Measurements from ENCODE around the gene SH3BP2. TPM values are rescaled to one million over a fixed set of nuclear protein-coding genes. Genes with fewer than 3 reads are reported as not detected.

The SH3BP2 gene
- polyA plus RNA-seq, 1 donor from 2014 or later: 22.7 TPM

DNA sequence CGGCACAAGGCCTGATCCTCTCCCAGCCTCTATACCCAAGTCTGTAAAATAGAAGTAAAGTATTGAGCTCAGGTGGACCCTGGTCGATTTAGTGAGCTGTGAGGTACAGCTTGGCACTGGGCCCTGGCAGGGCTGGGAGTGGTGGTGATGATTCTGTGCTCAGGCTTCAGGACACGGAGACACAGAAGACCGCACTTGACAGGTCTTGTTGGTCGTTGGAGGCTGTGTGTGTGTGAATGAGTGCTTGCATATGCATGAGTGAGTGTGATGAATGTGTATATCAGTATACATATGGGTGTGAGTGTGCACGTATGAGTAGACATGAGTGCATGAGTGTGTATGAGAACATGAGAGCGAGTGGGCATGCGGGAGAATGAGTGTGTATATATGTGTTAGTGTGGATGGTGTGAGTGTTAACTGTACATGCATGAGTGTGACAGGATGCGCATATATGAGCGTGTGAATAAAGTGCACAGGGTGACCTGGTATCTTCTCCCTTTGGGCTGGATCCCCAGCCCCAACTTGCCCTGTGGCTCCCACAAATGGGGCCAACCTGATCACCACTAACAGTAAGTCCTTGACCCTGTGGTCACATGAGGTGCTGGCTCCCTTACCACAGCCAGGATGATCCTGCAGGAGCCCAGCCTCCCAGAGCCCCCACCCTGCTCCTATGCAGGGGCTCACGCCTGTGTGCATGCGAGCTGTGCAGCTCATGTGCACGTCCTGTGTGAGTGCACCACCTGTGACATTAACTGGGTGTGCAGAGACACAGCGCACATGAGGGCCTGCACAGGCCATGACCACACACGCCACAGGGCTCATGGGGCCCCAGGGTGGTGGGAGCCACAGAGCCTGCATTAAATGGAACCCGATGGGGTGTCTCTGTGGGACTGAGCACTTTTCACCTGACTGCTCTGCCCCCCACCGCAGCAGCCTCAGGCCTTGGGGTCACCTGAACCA lies 20.8 kb downstream of the SH3BP2 start:
- H3K9me3 Mint-ChIP-seq: no peaks in the 10 kb centered on the region
- H3K36me3 Mint-ChIP-seq: no peaks in the 10 kb centered on the region
- H3K27me3 Mint-ChIP-seq: peaks cover 3% of the 10 kb centered on the region
- H3K27ac Mint-ChIP-seq: peak overlapping the region in 2 of 3 donors; percentile 4 to 97
- H3K4me3 Mint-ChIP-seq: peak overlapping the region; percentile 79 to 88 (median 82)
- peaks cover 25 to 52% (median 47%) of the 10 kb centered on the region in 3 donors for H3K4me1 Mint-ChIP-seq

DNA sequence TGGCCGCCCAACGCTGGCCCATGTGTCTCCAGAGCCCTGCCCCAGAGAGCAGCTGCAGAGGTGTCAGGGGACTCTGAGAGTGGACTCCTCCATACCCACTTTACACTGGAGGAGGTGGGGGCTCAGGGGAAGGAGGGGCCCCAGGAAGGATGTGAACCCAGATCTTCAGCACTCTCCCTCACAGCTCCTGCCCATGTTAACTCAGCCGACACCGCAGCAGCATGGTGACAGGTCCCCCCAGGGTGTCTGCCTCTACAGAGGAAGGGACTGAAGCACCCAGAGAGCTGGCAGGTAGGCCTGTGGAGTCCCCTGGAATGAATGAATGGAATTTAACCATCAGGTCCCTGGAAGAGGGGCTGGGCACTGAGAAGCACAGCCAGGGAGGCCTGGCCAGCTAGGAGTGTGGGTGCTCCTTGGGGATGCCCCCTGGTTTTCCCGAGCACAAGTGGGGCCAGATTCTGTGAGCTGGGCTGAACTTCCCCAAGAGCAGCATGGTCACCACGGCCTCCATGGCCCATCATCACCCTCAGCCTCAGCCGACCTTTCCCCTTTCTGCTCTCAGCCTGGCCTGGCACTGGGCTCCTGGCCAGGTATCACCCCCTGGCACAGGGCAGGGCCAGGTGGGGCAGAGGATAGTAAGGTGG lies 21.9 kb downstream of the SH3BP2 start:
- no peak overlapping the region for H3K27ac Mint-ChIP-seq
- no peaks in the 10 kb centered on the region for H3K9me3 Mint-ChIP-seq
- H3K27me3 Mint-ChIP-seq: peaks cover 3% of the 10 kb centered on the region
- H3K4me1 Mint-ChIP-seq: peaks cover 29 to 53% (median 46%) of the 10 kb centered on the region in 3 donors
- no peaks in the 10 kb centered on the region for H3K36me3 Mint-ChIP-seq
- peak overlapping the region in 3 of 4 donors; percentile 60 to 82 (median 81) for H3K4me3 Mint-ChIP-seq

DNA sequence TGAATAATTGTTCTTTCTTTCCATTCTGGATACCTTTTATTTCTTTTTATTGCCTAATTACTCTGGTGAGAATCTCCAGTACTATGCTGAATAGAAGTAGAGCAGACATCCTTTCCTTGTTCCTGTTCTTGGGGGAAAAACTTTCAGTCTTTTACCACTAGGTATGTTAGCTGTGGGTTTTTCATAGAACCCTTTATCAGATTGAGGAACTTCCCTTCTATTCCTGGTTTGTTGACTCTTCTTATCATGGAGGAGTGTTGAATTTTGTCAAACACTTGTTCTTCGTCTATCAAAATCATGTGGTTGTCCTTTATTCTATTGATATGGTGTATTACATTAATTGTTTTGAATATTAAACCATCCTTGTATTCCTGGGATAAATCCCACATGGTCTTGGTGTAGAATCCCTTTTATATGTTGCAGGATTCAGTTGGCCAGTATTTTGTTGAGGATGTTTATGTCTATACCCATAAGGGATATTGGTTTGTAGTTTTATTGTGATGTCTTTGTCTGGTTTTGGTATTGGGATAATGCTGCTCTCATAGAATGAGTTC lies 23.6 kb downstream of the SH3BP2 start:
- peak overlapping the region; percentile 82 to 94 (median 88) for H3K4me3 Mint-ChIP-seq
- no peaks in the 10 kb centered on the region for H3K36me3 Mint-ChIP-seq
- H3K9me3 Mint-ChIP-seq: no peaks in the 10 kb centered on the region
- H3K27ac Mint-ChIP-seq: peak overlapping the region in 2 of 3 donors; percentile 43 to 55
- peaks cover 30 to 46% (median 39%) of the 10 kb centered on the region in 3 donors for H3K4me1 Mint-ChIP-seq
- H3K27me3 Mint-ChIP-seq: peaks cover 3% of the 10 kb centered on the region

DNA sequence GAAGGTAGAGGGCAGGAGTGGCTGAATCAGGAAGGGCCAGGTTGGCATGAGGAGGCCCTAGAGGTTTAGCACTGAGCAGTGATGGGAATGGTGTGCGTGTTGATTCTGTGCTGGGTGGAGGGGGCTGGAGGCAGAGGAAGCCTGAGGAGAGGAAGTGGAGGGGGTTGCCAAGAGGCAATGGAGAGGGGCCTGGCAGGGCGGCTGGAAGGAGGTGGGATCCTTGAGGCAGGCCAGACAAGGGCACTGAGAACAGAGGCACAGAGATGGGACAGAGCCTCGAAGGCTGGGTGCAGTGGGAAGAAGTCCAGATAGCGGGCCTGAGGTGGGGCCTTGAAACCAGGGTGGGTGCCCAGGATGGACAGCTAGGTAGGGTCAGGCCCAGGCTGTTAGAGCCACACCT lies 24.3 kb downstream of the SH3BP2 start:
- Mint-ChIP-seq H3K27me3 (peaks cover 3% of the 10 kb centered on the region), H3K27ac (peak overlapping the region in 2 of 3 donors; percentile 43 to 55), H3K4me1 (peaks cover 24 to 39% (median 32%) of the 10 kb centered on the region in 3 donors), H3K36me3 (no peaks in the 10 kb centered on the region), H3K9me3 (no peaks in the 10 kb centered on the region), H3K4me3 (peak overlapping the region; percentile 82 to 94 (median 88))

DNA sequence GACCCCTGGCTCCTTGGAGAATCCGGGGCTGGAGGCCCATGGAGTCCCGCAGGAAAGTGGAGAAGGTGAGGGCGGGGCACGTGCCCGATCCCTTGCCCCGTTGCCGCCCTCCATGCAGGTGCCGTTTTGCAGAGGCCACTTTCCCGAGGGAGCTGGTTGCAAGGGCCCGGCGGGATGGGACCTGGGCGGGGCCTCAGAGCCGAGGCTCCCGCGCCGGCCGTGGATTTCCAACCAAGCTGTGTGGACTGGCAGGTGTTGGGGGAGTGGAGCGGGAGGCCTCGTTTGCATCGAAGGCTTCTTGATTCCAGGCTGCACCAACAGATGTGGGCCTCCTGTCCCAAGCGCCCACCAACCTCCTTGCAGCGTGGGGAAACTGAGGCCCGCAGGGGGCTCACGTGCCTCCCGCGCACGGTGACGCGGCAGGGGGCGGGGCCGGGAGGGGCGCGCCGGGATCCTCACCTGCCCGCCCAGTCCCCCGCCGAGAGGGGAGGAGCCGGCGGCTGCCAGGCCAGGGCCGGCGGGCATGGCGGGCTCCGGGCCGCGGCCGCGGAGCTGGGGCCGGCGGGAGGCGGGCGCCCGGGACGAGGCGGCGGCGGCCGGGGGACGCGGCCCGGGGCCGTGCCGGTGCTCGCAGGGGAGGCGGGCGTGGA lies 24.9 kb downstream of the SH3BP2 start:
- Mint-ChIP-seq H3K27me3 (peaks cover 3% of the 10 kb centered on the region), H3K27ac (no peak overlapping the region), H3K4me1 (peaks cover 24 to 37% (median 31%) of the 10 kb centered on the region in 3 donors), H3K36me3 (no peaks in the 10 kb centered on the region), H3K4me3 (peak overlapping the region; percentile 82 to 94 (median 88)), H3K9me3 (no peaks in the 10 kb centered on the region)

DNA sequence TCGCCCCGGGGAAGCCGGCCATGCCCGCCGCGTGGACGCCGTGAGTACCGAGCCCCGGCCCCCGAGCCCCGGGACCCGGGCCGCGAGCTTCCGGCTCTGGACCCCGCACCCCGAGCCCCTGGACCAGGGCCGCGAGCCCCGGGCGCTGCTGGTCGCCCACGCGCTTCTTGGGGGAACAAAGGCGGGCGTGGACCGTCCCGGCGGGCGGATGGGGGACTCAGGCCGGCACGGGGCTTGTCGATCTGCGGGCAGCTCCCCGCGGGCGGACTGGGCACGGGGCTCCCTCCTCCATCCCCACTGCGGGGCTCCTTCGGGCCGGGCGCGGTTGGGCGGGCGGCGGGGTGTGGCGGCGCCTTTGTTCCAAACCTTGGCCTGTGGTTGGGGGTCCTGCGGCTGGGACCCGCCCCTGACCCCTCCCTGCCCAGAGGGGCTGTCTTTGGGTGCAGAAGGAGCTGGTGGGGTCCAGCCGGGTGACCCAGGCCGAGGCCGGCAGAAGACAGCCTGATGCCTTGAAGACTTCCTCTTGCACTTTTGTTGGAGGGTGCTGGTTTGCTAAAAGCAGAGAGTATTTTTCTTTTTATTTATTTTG lies 25.6 kb downstream of the SH3BP2 start:
- no peaks in the 10 kb centered on the region for H3K36me3 Mint-ChIP-seq
- H3K4me3 Mint-ChIP-seq: peak overlapping the region; percentile 72 to 86 (median 81)
- H3K27me3 Mint-ChIP-seq: peaks cover 3% of the 10 kb centered on the region
- peaks cover 23 to 32% (median 27%) of the 10 kb centered on the region in 3 donors for H3K4me1 Mint-ChIP-seq
- no peaks in the 10 kb centered on the region for H3K9me3 Mint-ChIP-seq
- peak overlapping the region in 1 of 3 donors; percentile 59 for H3K27ac Mint-ChIP-seq

DNA sequence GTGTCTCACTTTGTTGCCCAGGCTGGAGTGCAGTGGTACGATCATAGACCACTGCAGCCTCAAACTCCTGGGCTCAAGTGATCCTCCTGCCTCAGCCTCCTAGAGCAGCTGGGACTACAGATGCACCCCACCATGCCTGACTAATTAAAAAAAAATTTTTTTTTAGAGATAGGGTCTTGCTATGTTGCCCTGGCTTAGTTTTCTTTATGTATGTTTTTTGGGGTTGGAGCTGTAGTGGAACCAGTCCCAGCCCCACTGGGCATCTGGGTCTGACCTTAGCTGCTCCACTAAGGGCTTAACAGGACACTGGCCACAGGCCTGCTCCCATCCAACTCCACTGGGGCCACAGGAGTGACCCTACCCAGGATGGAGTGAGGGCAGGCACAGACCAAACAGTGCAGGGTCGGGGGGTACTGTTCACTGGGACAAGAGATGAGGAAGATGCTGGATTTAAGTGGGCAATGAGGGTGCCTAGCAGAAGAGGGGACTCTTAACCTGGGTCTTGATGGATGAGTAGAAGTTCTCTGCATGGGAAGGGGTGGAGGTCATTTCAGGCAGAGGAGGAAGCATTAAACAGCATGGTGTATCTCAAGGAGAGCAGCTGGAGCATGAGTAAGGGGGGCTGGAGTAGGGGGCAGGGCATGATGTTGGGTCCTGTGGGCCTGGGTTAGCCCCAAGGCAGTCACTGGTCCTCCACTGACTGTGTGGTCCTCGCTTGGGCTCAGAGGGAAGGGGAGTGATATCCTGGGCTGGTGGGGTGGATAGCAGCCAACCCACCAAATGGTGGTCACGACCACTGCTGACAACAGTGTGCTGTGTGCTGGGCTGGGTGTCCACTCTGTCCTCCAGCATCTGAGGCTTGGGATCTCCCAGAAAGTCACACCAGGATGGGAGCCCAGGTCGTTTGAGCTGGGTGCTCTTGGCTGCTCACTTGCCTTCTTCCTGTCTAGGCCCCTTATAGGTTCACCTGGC lies 26.6 kb downstream of the SH3BP2 start:
- Mint-ChIP-seq H3K27ac (peak overlapping the region in 2 of 3 donors; percentile 70 to 92), H3K9me3 (no peaks in the 10 kb centered on the region), H3K4me3 (peak overlapping the region; percentile 62 to 86 (median 82)), H3K27me3 (peaks cover 3% of the 10 kb centered on the region), H3K36me3 (no peaks in the 10 kb centered on the region), H3K4me1 (peaks cover 15 to 21% (median 21%) of the 10 kb centered on the region in 3 donors)

DNA sequence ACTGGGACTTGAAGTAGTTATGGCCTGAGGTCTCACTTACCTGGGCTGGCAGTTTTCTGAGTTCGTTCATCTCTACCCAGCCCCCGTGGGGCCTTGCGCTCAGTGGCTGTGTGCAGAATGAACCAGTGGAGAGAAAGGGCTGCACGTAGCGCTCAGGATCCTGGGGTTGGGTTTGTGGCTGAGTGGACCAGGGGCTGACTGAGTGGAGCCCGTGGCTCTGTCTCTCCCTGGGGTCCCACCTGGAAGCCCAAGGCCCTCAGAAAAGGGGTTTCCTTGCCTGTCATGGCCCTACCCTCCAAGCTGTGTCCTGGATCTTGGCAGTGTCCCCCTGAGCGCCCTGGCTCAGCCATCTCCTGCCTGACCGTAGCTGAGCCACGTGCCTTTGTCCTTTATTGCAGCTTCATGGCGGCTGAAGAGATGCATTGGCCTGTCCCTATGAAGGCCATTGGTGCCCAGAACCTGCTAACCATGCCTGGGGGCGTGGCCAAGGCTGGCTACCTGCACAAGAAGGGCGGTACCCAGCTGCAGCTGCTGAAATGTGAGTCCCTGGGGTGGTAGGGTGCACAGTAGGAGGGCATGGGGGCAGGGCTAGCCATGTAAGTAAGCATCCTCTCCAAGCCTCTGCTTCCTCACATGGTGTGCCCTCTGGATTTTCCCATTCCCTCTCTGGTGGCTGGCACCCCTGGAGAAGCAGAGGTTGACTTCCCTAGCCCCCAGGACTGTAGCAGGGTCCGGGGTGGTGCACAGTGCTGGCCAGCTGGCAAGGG lies 27.5 kb downstream of the SH3BP2 start:
- H3K27ac Mint-ChIP-seq: no peak overlapping the region
- peak overlapping the region in 3 of 4 donors; percentile 30 to 78 (median 41) for H3K4me3 Mint-ChIP-seq

DNA sequence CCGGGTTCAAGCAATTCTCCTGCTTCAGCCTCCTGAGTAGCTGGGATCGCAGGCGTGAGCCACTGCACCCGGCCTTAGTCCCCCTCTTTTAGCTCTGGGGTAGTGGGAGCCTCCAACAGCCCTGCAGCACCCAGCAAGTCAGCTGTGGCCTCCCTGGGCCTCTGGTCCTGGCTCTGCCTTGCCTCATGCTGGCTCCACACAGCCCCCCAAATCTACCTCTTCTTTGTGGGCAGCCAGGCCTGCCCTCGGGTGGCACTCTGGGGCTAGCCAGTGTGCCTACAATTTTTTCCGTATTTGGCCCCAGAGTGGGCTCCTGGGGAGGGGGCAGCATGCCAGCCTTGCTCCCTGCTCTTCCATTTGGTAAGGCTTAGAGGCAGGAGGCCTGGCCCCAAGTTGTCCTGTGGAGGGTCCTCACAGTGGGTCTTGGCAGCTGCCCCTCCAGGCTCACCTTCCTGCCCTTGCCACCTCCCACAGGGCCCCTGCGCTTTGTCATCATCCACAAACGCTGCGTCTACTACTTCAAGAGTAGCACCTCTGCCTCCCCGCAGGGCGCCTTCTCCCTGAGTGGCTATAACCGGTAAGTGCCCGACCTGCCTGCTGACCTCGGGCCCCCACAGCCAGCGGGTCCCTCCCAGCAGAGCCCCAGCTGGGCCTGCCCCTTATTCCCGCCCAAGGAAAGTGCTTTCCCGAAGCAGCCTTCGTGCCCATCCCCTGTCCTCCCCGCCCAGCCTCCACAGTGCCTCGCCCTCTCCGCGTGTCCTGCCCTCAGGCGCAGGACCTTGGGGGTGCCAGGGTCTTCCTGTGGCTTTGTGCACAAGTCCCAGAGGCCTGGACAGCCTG lies 29.8 kb downstream of the SH3BP2 start:
- Mint-ChIP-seq H3K4me1 (peaks cover 5 to 6% (median 5%) of the 10 kb centered on the region in 3 donors), H3K27me3 (no peaks in the 10 kb centered on the region), H3K9me3 (no peaks in the 10 kb centered on the region), H3K4me3 (no peak overlapping the region), H3K36me3 (no peaks in the 10 kb centered on the region), H3K27ac (peak overlapping the region in 1 of 3 donors; percentile 69)

More for the DNA sequence above, 27.5 kb downstream of the SH3BP2 start:
- H3K36me3 Mint-ChIP-seq: no peaks in the 10 kb centered on the region
- H3K9me3 Mint-ChIP-seq: no peaks in the 10 kb centered on the region
- H3K4me1 Mint-ChIP-seq: peaks cover 15 to 21% (median 16%) of the 10 kb centered on the region in 3 donors
- peaks cover 3% of the 10 kb centered on the region for H3K27me3 Mint-ChIP-seq

DNA sequence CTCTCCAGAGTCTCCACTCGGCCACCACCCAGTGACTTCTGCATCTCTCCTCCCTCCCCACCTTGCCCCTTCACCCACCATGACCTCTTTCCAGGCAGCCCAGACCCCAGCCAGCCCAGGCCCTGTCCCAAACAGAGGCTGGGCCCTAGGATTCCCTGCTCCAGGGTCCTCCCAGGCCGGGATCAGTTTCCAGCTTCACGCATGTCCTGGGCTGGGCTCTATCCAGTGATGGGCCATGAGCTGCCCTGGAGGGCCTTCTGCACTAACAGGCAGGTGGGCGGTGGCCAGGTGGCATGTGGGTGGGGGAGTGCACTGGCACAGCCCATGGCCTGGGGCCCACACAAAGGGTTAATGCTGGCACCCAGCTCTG lies 30.4 kb downstream of the SH3BP2 start:
- H3K36me3 Mint-ChIP-seq: no peaks in the 10 kb centered on the region
- H3K4me3 Mint-ChIP-seq: no peak overlapping the region
- no peak overlapping the region for H3K27ac Mint-ChIP-seq
- no peaks in the 10 kb centered on the region for H3K27me3 Mint-ChIP-seq
- peaks cover 5 to 6% (median 5%) of the 10 kb centered on the region in 3 donors for H3K4me1 Mint-ChIP-seq
- no peaks in the 10 kb centered on the region for H3K9me3 Mint-ChIP-seq

DNA sequence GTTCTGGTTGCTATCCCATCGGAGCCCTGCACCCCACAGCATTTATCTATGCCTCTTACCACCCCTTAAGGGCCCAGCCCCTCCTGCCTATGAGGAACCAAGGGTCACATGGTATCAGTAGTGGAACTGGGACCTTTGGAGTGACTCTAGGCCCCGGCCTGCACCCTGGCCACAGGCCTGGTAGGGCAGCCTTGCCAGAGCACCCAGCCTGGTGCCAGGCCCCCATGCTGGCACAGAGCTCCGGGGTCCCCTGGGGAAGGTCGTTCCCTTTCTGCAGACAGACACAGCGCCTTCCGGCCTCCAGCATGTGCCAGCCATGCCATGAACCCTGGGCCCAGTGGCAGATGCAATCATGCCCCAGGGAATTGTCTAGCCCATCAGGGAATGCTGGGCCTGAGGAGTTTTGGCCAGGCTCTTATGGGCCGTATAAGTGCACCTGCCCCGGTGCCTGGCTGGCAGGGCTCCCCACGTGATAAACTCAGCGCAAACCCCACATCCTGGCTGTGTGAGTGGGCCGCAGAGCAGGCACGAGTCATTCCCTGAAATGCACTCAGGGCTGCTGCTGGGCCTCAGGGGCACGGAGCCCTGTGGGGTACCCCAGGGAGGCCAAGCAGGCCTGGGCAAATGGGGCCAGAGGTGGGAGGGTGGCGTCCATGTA lies 30.9 kb downstream of the SH3BP2 start:
- H3K4me3 Mint-ChIP-seq: no peak overlapping the region
- H3K36me3 Mint-ChIP-seq: peaks cover 1% of the 10 kb centered on the region

More for the DNA sequence above, 30.9 kb downstream of the SH3BP2 start:
- Mint-ChIP-seq H3K4me1 (peaks cover 5 to 6% (median 5%) of the 10 kb centered on the region in 3 donors), H3K27me3 (no peaks in the 10 kb centered on the region), H3K9me3 (no peaks in the 10 kb centered on the region), H3K27ac (no peak overlapping the region)

Data from IgD-negative memory B cell (primary cell).